ENCODE results near the gene METTL1. TPM values are rescaled to one million over a fixed set of nuclear protein-coding genes. Genes with fewer than 3 reads are reported as not detected.

METTL1 gene
- total and polyA plus RNA-seq, 7 donors: 3.8 to 16.7 (median 9.3) TPM

DNA sequence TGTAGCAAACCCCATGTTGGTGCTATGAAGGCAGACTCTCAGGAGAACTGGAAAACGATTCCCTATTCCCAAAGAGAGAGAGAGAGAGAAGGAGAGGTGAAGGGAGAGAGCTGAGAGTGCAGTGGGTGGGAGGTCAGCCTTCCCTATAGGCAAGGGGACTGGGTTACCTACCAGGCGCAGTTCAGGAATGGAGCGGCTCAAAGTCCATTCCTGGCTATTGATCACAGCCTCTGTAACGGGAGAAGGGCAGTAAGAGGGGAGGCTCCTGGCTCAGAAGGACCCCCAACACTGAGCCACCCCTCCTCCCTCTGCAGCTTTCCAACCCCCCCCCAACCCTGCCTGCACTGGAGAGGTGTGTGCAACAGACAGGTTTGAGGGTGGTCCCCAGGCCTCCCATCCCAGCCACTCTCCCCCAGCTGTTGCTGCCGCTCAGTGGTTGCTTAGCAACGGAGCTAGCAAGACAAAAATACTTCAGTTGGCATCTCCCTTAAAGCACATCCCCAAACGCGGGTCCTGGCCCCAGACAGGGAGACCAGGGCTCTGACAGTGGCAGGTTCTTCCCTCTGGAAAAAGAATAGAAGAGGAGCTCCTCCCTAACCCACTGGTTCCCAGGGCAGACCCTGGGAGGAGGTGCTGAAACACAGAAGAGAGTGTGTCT, 36.6 kb downstream of the METTL1 start:
- Histone ChIP-seq H3K27me3 (peaks cover 52 to 93% (median 64%) of the 10 kb centered on the region in 3 donors), H3K4me3 (no peak overlapping the region), H3K9me3 (no peaks in the 10 kb centered on the region), H3K27ac (no peak overlapping the region), H3K4me1 (peaks cover 0 to 39% (median 38%) of the 10 kb centered on the region in 4 donors), H3K36me3 (no peaks in the 10 kb centered on the region)
- no peak for TF ChIP-seq POLR2AphosphoS5 (IDR thresholded peaks at IDR 0.05)
- TF ChIP-seq CTCF (IDR thresholded peaks at IDR 0.05): no peak
- TF ChIP-seq POLR2A (IDR thresholded peaks at IDR 0.05): no peak
- no peak for TF ChIP-seq EP300 (IDR thresholded peaks at IDR 0.05)
- intact Hi-C loops (cut with DNase I): no loop called here
- DNase-seq: no peak
- 12 to 54% methylated on average over 8 of the region's 8 CpGs for WGBS, 2 donors

GRCh38 chr12:57734591-57734990, 37.3 kb downstream of the METTL1 start:
- no peak for DNase-seq
- peaks cover 0 to 39% (median 38%) of the 10 kb centered on the region in 4 donors for H3K4me1 ChIP-seq
- intact Hi-C loops (cut with DNase I): no loop called here
- no peaks in the 10 kb centered on the region for H3K9me3 ChIP-seq
- TF ChIP-seq POLR2A (IDR thresholded peaks at IDR 0.05) (no peak), CTCF (IDR thresholded peaks at IDR 0.05) (no peak), POLR2AphosphoS5 (IDR thresholded peaks at IDR 0.05) (no peak), EP300 (IDR thresholded peaks at IDR 0.05) (no peak)
- H3K27ac ChIP-seq: no peak overlapping the region
- WGBS, 2 donors: 80 to 85% methylated on average over 4 of the region's 4 CpGs
- H3K27me3 ChIP-seq: peaks cover 52 to 85% (median 64%) of the 10 kb centered on the region in 3 donors
- no peak overlapping the region for H3K4me3 ChIP-seq
- H3K36me3 ChIP-seq: no peaks in the 10 kb centered on the region

- TF ChIP-seq POLR2A (IDR thresholded peaks at IDR 0.05): no peak
- TF ChIP-seq POLR2AphosphoS5 (IDR thresholded peaks at IDR 0.05): no peak
- Histone ChIP-seq H3K4me3 (no peak overlapping the region), H3K4me1 (peaks cover 0 to 36% (median 36%) of the 10 kb centered on the region in 4 donors), H3K36me3 (no peaks in the 10 kb centered on the region), H3K27me3 (peaks cover 48 to 79% (median 60%) of the 10 kb centered on the region in 3 donors), H3K27ac (no peak overlapping the region), H3K9me3 (no peaks in the 10 kb centered on the region)
- intact Hi-C loops (cut with DNase I): no loop called here
- no peak for DNase-seq
- WGBS, 2 donors: 73 to 88% methylated on average over 6 of the region's 6 CpGs
Observed at GRCh38 chr12:57733928-57734327, 38.0 kb downstream of the METTL1 start.

DNA sequence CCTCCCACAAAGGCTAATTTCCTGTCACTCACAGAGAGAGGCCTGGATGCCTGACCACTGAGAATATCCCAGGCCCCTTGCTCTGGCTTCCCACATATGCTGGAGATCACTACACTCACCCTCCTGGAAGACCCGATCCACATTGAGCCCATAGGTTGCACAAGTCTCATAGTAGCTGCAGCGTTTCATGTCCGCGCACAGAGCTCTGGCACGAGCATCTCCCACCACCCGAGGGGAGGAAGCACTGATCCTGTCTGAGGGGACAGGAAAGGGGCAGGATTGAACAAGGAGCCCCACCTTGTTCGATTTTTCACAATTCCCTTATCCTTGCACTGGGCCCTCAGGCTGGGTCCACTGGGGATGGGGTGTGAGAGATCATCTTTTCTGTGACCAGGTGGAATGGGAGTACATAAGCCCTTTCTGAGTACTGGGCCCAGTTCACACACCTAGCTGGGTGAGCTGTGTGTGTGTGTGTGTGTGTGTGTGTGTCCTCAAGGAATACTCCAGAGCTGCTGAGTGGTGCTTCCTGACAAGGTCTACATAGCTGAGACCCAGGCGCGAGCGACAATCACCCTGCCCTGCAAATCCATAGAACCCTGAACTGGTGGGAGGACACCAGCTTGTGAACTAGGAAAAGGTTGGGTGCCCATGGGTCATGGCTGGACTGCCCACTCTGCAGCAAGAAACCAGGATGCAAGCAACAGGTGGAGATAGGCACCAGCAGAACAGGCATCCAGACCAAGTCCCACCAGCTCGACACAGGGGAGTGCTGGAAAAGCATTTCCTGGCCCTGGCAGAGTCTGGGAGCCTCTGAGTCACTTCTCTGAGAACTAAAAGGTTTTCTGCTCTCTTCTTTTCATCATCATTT, 38.9 kb downstream of the METTL1 start:
- Histone ChIP-seq H3K36me3 (no peaks in the 10 kb centered on the region), H3K27me3 (peaks cover 39 to 72% (median 52%) of the 10 kb centered on the region in 3 donors), H3K9me3 (no peaks in the 10 kb centered on the region), H3K27ac (no peak overlapping the region), H3K4me1 (peaks cover 0 to 27% (median 26%) of the 10 kb centered on the region in 4 donors), H3K4me3 (no peak overlapping the region)
- DNase-seq: no peak
- intact Hi-C loops (cut with DNase I): no loop called here
- TF ChIP-seq EP300 (IDR thresholded peaks at IDR 0.05) (no peak), POLR2AphosphoS5 (IDR thresholded peaks at IDR 0.05) (no peak), CTCF (IDR thresholded peaks at IDR 0.05) (no peak), POLR2A (IDR thresholded peaks at IDR 0.05) (no peak)
- 84 to 89% methylated on average over 11 of the region's 11 CpGs for WGBS, 2 donors

GRCh38 chr12:57732270-57732669, 39.6 kb downstream of the METTL1 start:
- Histone ChIP-seq H3K9me3 (no peaks in the 10 kb centered on the region), H3K4me3 (no peak overlapping the region), H3K27me3 (peaks cover 32 to 72% (median 52%) of the 10 kb centered on the region in 3 donors), H3K4me1 (peaks cover 0 to 23% (median 22%) of the 10 kb centered on the region in 4 donors), H3K27ac (no peak overlapping the region), H3K36me3 (no peaks in the 10 kb centered on the region)
- 73 to 77% methylated on average over 4 of the region's 4 CpGs for WGBS, 2 donors
- intact Hi-C loops (cut with DNase I): no loop called here
- no peak for DNase-seq
- TF ChIP-seq POLR2AphosphoS5 (IDR thresholded peaks at IDR 0.05) (no peak), POLR2A (IDR thresholded peaks at IDR 0.05) (no peak), EP300 (IDR thresholded peaks at IDR 0.05) (no peak), CTCF (IDR thresholded peaks at IDR 0.05) (no peak)

Data from sigmoid colon (tissue), 7 donors.